NCI-H1092 treated with DMSO at 0.1 percent for 48 hours (cell line): ENCODE data around the gene INPP5A.
"Not testable (repeated sequence)": the region's sequence is repeated elsewhere in the genome, so short reads cannot be mapped to it uniquely, and the experiment has no call there.

Experiments used
- DNase-seq: peaks from one replicate; lab custom pipeline; 2025; lab: John Stamatoyannopoulos, UW

The INPP5A gene

GRCh38 chr10:132537684-132538001 lies at the start of gene INPP5A:
Gene INPP5A, plus strand, starts transcription at chr10:132537787. Its CDS starts 310 bp downstream, at chr10:132538097.
- DNase-seq = no peak

GRCh38 chr10:132488231-132488821 lies 49.3 kb upstream of the INPP5A start:
- DNase-seq = no peak

- no peak for DNase-seq
Observed at GRCh38 chr10:132489053-132489703, 48.4 kb upstream of the INPP5A start.

- DNase-seq = no peak
Observed at GRCh38 chr10:132489704-132490534, 47.7 kb upstream of the INPP5A start.

- not testable (repeated sequence) for DNase-seq
Observed at GRCh38 chr10:132491534-132491933, 46.1 kb upstream of the INPP5A start.

- DNase-seq = no peak
Observed at GRCh38 chr10:132492323-132493025, 45.1 kb upstream of the INPP5A start.

GRCh38 chr10:132493246-132493755 lies 44.3 kb upstream of the INPP5A start:
- no peak for DNase-seq

- DNase-seq = no peak
Observed at GRCh38 chr10:132493756-132494290, 43.8 kb upstream of the INPP5A start.

- no peak for DNase-seq
Observed at GRCh38 chr10:132494866-132495630, 42.5 kb upstream of the INPP5A start.

GRCh38 chr10:132496360-132497062 lies 41.1 kb upstream of the INPP5A start:
- DNase-seq = no peak

- no peak for DNase-seq
Observed at GRCh38 chr10:132497063-132497680, 40.4 kb upstream of the INPP5A start.

- no peak for DNase-seq
Observed at GRCh38 chr10:132497861-132498561, 39.6 kb upstream of the INPP5A start.

- DNase-seq = no peak
Observed at GRCh38 chr10:132498562-132499366, 38.8 kb upstream of the INPP5A start.

GRCh38 chr10:132499367-132499685 lies 38.3 kb upstream of the INPP5A start:
- DNase-seq = no peak

GRCh38 chr10:132500781-132501415 lies 36.7 kb upstream of the INPP5A start:
- DNase-seq = no peak

GRCh38 chr10:132502544-132503300 lies 34.9 kb upstream of the INPP5A start:
- no peak for DNase-seq

- DNase-seq = no peak
Observed at GRCh38 chr10:132503581-132504421, 33.8 kb upstream of the INPP5A start.
